Colonic mucosa (tissue), 4 donors: Measurements from ENCODE around the gene AMY1B. TPM values are rescaled to one million over a fixed set of nuclear protein-coding genes. Genes with fewer than 3 reads are reported as not detected.
"Not testable (repeated sequence)": the region's sequence is repeated elsewhere in the genome, so short reads cannot be mapped to it uniquely, and the experiment has no call there.

Source experiments
- DNase-seq: peaks from one replicate; pipeline ENCODE4 v3.0.0-alpha.2; 2020
- H3K27ac ChIP-seq: fragments of 200-600 bp; one replicate; pipeline ENCODE4 v1.8.0; 2021
- H3K27me3 ChIP-seq: fragments of 200-600 bp; one replicate; pipeline ENCODE4 v1.8.0; 2021
- H3K36me3 ChIP-seq: fragments of 200-600 bp; one replicate; pipeline ENCODE4 v1.8.0; 2021
- H3K4me1 ChIP-seq: fragments of 200-600 bp; one replicate; pipeline ENCODE4 v1.8.0; 2021; ENCODE audit warnings: mild to moderate bottlenecking
- H3K4me3 ChIP-seq: fragments of 200-600 bp; one replicate; pipeline ENCODE4 v1.8.0; 2021
- H3K9ac ChIP-seq, 2 donors: one replicate each; pipeline ENCODE4 v1.7.0; 2013; ENCODE audit warnings: control low read depth in 2 of 2, low read depth in 2 of 2, low read length in 2 of 2
- H3K9me3 ChIP-seq: fragments of 200-600 bp; one replicate; pipeline ENCODE4 v1.8.0; 2021
- intact Hi-C: fragments of 100-400 bp; cut with DNase I; formaldehyde crosslinking; loops from one replicate; pipeline ENCODE4 v1.14.1; 2022
- total RNA-seq, 2 donors: library from RNA; stranded (reverse); fragmentation: NEBNext Ultra II Directional in 1 of 2; extraction: Animal tissue kit (Norgen Biotek cat#: 25700) in 1 of 2; gene quantifications; one replicate each; pipeline ENCODE4 v1.2.1, GENCODE V29; 2021
- donor health status: healthy.
- donor health status: DM: no; HTN: no; CAD: no.
- donor health status: DM: no; HTN: no; CAD: no.

The AMY1B gene
- total RNA-seq: not detected

DNA sequence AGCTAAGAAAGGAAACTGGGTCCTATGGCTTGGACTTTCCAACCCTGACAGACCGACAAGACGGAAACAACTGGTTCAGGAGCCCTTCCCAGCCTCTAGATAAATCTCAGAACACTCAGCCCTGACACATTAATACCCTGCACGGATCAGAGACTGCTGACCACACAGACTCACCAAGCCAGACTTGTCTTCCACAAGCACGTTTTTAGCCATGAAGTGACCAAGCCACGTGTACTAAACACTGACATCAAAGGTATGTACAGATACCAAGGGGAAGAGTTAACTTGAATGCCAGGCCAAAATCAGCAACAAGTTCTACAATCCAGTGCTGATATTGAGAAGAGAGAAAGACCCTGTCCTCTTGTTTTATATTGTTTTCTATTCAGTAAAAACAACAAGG is at the start of gene AMY1B:
Gene AMY1B, minus strand, starts transcription at position 101 of the 400 bp plus-strand sequence. CDS start 571 bp downstream, outside the sequence.
- H3K4me3 ChIP-seq, H3K4me1 ChIP-seq, H3K27me3 ChIP-seq, H3K36me3 ChIP-seq, H3K27ac ChIP-seq, intact Hi-C loops, H3K9me3 ChIP-seq, H3K9ac ChIP-seq, DNase-seq: not testable (repeated sequence)

DNA sequence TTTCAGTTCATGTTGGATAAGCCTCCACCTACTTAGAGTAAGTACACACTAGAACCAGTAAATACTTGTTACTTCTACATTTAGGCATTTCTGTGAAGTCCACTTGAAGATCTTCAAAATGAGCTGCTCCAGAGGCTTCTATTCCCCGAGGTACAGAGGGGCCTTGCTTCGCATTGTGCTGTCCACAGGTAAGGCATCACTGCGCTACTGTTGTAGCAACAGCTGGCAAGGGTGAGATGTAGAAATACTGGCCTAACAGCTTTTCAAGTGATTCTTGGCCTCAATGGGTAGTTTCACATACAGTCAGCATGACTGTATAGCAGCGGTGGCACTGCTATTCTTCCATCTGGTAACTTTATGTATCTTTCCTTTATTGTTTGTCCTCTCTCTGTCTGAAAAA is 49.0 kb upstream of the AMY1B start:
- H3K36me3 ChIP-seq, H3K27ac ChIP-seq, H3K9me3 ChIP-seq, H3K4me1 ChIP-seq, intact Hi-C loops, H3K9ac ChIP-seq, DNase-seq, H3K4me3 ChIP-seq, H3K27me3 ChIP-seq: not testable (repeated sequence)

DNA sequence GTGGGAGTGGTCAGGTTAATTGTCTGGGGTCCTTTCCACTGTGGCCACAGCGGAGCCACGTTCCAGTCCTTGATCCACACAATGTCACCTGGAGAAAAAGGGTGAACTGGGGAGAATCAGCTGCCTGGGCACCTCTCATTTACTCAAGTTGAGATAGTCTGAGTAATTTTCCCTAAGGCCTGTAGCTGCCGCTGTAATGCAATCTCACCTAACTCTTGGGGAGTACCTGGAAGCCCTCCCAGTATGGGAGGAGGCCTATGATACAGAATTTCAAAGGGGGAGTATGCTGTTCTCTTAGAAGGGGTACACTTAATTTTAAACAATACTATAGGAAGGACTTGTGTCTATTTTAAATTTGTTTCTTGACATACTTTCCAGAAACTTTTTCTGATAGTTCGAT is 48.4 kb upstream of the AMY1B start:
- H3K36me3 ChIP-seq, H3K27ac ChIP-seq, DNase-seq, H3K9me3 ChIP-seq, H3K4me3 ChIP-seq, H3K4me1 ChIP-seq, H3K27me3 ChIP-seq, H3K9ac ChIP-seq, intact Hi-C loops: not testable (repeated sequence)

DNA sequence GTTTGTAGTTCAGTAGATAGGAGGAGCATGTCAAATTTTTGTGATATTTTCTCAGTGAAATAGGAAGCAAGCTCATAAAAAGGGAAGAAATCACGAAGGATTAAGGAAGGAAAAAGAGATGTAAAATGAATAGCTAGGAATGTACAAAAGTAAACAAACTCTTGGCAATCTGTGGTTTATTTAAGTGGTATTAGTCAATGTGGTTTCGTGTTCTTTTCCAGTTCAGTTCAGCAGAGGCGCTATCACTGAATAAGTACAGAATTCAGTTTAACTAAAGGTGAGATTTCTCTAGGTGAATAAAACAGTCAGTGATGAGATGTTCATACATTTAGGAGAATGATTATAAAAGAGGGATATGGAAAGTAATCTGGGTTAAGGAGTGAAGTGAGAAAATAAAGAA is 42.0 kb upstream of the AMY1B start:
- H3K4me3 ChIP-seq, H3K9me3 ChIP-seq, H3K9ac ChIP-seq, H3K36me3 ChIP-seq, intact Hi-C loops, H3K27ac ChIP-seq, H3K4me1 ChIP-seq, H3K27me3 ChIP-seq, DNase-seq: not testable (repeated sequence)

DNA sequence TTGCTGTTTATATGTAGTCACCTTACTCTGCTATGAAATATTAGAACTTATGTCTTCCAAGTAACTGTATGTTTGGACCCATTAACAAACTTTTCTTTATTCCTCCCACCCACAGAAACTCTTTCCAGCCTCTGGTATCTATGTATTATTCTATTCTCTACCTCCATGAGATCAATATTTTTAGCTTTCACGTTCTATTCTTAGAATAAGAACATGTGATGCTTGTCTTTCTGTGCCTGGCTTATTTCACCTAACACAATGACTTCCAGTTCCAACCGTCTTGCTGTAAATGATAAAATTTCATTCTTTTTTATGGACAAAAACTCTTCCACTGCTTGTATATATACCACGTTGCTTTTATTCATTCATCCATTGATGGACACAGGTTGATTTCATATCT is 39.3 kb upstream of the AMY1B start:
- intact Hi-C loops, H3K4me3 ChIP-seq, H3K4me1 ChIP-seq: not testable (repeated sequence)

DNA sequence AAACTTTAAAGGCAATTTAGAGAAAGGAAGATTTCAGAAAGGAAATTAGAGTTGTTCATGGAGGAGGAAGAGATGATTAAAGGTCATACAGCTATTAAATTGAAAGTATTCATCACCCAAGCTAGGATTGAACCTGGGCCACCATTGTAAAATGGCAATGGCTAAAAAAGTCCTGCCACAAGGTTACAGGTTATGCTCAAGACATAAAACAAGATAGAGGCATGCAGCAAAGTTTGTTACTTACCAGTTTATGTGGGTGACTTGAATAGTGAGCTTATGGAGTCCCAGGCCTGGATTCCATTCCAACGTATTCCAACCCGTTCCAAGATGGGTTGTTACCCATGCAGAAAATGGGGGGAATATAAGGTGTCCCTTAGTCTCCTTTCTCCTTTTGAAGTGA is 25.5 kb upstream of the AMY1B start:
- H3K9me3 ChIP-seq, H3K9ac ChIP-seq, DNase-seq, H3K27me3 ChIP-seq, H3K36me3 ChIP-seq, H3K4me1 ChIP-seq, H3K4me3 ChIP-seq, H3K27ac ChIP-seq, intact Hi-C loops: not testable (repeated sequence)

More for the DNA sequence above, 39.3 kb upstream of the AMY1B start:
- not testable (repeated sequence) for H3K27me3 ChIP-seq, DNase-seq, H3K36me3 ChIP-seq, H3K9ac ChIP-seq, H3K27ac ChIP-seq, H3K9me3 ChIP-seq

DNA sequence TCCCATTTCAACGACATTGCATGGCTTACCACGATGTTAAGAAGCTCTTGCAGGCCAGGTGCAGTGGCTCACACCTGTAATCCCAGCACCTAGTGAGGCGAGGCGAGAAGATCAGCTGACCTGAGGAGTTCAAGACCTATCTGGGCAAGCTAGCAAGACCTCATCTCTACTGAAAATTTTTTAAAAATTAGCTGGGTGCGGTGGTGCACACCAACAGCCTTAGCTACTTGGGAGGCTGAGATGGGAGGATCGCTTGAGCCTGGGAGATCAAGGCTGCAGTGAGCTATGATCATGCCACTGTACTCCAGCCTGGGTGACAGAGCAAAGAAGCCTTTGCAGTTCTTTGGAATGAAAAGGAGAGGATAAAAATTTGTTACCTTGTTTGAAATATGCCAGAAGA is 21.4 kb upstream of the AMY1B start:
- H3K27me3 ChIP-seq, H3K9me3 ChIP-seq, intact Hi-C loops, DNase-seq, H3K4me1 ChIP-seq, H3K36me3 ChIP-seq, H3K9ac ChIP-seq, H3K27ac ChIP-seq, H3K4me3 ChIP-seq: not testable (repeated sequence)

DNA sequence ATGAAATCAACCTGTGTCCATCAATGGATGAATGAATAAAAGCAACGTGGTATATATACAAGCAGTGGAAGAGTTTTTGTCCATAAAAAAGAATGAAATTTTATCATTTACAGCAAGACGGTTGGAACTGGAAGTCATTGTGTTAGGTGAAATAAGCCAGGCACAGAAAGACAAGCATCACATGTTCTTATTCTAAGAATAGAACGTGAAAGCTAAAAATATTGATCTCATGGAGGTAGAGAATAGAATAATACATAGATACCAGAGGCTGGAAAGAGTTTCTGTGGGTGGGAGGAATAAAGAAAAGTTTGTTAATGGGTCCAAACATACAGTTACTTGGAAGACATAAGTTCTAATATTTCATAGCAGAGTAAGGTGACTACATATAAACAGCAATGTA is 14.4 kb upstream of the AMY1B start:
- H3K4me1 ChIP-seq, H3K9ac ChIP-seq, H3K27ac ChIP-seq, H3K9me3 ChIP-seq, DNase-seq, H3K27me3 ChIP-seq, H3K36me3 ChIP-seq, H3K4me3 ChIP-seq, intact Hi-C loops: not testable (repeated sequence)

DNA sequence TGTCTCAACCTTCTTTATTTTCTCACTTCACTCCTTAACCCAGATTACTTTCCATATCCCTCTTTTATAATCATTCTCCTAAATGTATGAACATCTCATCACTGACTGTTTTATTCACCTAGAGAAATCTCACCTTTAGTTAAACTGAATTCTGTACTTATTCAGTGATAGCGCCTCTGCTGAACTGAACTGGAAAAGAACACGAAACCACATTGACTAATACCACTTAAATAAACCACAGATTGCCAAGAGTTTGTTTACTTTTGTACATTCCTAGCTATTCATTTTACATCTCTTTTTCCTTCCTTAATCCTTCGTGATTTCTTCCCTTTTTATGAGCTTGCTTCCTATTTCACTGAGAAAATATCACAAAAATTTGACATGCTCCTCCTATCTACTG is 11.7 kb upstream of the AMY1B start:
- H3K9ac ChIP-seq, DNase-seq, intact Hi-C loops: not testable (repeated sequence)

DNA sequence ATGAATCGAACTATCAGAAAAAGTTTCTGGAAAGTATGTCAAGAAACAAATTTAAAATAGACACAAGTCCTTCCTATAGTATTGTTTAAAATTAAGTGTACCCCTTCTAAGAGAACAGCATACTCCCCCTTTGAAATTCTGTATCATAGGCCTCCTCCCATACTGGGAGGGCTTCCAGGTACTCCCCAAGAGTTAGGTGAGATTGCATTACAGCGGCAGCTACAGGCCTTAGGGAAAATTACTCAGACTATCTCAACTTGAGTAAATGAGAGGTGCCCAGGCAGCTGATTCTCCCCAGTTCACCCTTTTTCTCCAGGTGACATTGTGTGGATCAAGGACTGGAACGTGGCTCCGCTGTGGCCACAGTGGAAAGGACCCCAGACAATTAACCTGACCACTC is 5.2 kb upstream of the AMY1B start:
- H3K9me3 ChIP-seq, H3K9ac ChIP-seq, intact Hi-C loops: not testable (repeated sequence)

More for the DNA sequence above, 11.7 kb upstream of the AMY1B start:
- H3K27ac ChIP-seq, H3K27me3 ChIP-seq, H3K4me3 ChIP-seq, H3K9me3 ChIP-seq, H3K36me3 ChIP-seq, H3K4me1 ChIP-seq: not testable (repeated sequence)

DNA sequence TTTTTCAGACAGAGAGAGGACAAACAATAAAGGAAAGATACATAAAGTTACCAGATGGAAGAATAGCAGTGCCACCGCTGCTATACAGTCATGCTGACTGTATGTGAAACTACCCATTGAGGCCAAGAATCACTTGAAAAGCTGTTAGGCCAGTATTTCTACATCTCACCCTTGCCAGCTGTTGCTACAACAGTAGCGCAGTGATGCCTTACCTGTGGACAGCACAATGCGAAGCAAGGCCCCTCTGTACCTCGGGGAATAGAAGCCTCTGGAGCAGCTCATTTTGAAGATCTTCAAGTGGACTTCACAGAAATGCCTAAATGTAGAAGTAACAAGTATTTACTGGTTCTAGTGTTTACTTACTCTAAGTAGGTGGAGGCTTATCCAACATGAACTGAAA is 4.7 kb upstream of the AMY1B start:
- H3K9me3 ChIP-seq, H3K27ac ChIP-seq, DNase-seq, H3K4me1 ChIP-seq, H3K4me3 ChIP-seq, H3K36me3 ChIP-seq, H3K27me3 ChIP-seq, H3K9ac ChIP-seq, intact Hi-C loops: not testable (repeated sequence)

More for the DNA sequence above, 5.2 kb upstream of the AMY1B start:
- not testable (repeated sequence) for H3K4me3 ChIP-seq, H3K27ac ChIP-seq, H3K4me1 ChIP-seq, DNase-seq, H3K36me3 ChIP-seq, H3K27me3 ChIP-seq

DNA sequence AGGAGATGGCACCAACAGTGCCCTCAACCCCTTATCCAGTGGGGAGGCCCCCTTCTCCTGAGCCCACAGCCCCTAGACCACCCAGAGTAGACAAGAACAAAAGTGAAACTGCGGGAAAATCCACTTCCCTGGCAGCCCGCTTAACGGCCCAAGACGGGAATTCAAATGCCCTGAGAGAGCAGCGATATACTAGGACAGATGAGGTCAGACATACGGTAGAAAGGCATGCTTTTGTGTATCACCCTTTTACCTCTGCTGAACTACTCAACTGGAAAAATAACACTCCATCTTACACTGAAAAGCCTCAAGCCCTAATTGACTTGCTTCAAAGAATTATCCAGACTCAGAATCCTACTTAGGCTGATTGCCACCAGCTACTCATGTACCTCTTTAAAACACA is 1.4 kb upstream of the AMY1B start:
- H3K27me3 ChIP-seq, intact Hi-C loops, H3K36me3 ChIP-seq, DNase-seq, H3K4me1 ChIP-seq, H3K9ac ChIP-seq, H3K4me3 ChIP-seq, H3K27ac ChIP-seq, H3K9me3 ChIP-seq: not testable (repeated sequence)

DNA sequence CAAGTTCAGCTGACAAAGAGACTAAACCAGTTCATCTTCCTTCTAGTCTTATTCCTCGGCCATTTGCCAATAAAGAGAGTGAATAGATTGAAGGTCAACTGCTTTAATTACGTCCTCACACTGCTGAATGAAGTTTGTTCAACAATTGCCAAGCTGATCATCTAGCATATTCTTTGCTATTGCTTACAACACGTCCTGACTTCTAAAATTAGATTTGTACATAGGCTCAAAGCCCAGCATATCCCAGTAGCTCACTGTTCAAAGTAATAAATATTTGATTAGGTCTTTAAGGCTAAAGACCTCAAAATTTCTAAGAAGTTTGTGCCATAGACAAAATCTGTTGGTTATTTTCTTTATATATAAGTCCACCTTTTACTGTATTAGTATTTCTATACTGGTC is 19.7 kb downstream of the AMY1B start:
- H3K9me3 ChIP-seq, H3K27me3 ChIP-seq, H3K4me3 ChIP-seq, H3K9ac ChIP-seq, intact Hi-C loops, H3K36me3 ChIP-seq, DNase-seq, H3K27ac ChIP-seq, H3K4me1 ChIP-seq: not testable (repeated sequence)

DNA sequence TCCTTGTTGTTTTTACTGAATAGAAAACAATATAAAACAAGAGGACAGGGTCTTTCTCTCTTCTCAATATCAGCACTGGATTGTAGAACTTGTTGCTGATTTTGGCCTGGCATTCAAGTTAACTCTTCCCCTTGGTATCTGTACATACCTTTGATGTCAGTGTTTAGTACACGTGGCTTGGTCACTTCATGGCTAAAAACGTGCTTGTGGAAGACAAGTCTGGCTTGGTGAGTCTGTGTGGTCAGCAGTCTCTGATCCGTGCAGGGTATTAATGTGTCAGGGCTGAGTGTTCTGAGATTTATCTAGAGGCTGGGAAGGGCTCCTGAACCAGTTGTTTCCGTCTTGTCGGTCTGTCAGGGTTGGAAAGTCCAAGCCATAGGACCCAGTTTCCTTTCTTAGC is 40.5 kb downstream of the AMY1B start, which contains the start of gene AMY1A:
Gene AMY1A, plus strand, starts transcription at position 301 of the 400 bp plus-strand sequence. CDS start 571 bp downstream, outside the sequence.
- intact Hi-C loops, H3K9ac ChIP-seq, H3K27me3 ChIP-seq, H3K27ac ChIP-seq, H3K9me3 ChIP-seq, H3K36me3 ChIP-seq, DNase-seq, H3K4me3 ChIP-seq, H3K4me1 ChIP-seq: not testable (repeated sequence)
